GM15510 (cell line): Measurements from ENCODE around the gene GPR158.

ENCODE experiments used
- POLR2A ChIP-seq: IDR thresholded peaks from 3 replicates; pipeline ENCODE4 v1.6.1; 2011; ENCODE audit warnings: borderline replicate concordance; ENCODE audit not compliant: insufficient read length; ENCODE audit errors: extremely low read depth

The GPR158 gene

GRCh38 chr10:25614652-25615051 lies 439.9 kb downstream of the GPR158 start:
- TF ChIP-seq POLR2A: no peak

DNA sequence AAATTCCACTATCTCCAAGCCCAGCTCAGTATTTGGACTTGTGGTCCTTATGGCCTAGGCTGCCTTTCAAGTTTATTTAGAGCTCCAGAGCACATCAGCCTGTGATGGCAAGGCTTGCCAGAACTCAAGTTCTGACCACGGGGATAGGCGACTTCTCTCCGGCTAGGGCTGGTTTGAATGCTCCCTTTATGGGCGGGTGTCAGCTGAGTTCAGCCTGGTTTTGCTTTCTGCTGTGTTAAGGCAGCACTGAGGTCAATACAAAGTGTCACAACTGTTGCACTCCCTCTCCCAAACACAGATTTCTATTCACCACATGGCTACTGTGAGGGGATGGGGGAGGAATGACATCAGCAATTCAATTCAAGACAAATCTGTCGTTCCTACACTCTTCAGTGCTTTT lies 441.1 kb downstream of the GPR158 start:
- TF ChIP-seq POLR2A: no peak

DNA sequence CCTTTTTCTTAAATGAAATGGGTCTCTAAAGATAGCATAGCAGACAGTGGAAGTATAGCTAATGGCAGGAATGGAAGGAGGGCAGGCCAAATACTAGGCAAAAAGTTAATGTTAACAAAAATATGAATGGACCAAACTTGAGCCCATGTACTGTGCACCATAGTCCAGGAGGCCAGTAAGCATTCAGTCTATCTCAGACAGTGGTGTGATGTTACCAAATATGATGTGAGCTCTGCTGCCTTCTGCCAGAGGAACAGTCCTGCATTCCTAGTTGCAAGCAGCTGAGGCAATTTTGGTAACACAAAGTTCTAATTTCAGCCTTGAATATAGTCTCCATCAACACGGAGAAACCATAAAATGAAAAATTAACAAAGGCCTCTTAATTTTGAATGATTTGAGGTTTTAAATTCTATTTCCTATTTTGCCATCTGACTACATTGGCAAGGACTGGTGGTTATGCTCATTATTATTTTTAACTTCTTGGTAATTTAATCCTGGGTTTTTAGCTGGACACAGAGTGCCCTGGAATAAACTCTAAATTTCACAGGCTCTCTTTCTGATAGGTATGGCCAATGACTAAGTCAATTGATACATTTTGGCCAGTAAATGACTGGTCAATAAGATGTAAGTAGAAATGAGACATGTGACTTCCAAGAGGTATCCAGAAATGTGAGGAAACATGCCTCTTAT lies 442.2 kb downstream of the GPR158 start:
- no peak for TF ChIP-seq POLR2A

GRCh38 chr10:25627606-25628005 lies 452.8 kb downstream of the GPR158 start:
- TF ChIP-seq POLR2A: no peak

GRCh38 chr10:25629333-25629732 lies 454.5 kb downstream of the GPR158 start:
- TF ChIP-seq POLR2A: no peak

- TF ChIP-seq POLR2A: no peak
Observed at GRCh38 chr10:25631471-25631870, 456.7 kb downstream of the GPR158 start.

DNA sequence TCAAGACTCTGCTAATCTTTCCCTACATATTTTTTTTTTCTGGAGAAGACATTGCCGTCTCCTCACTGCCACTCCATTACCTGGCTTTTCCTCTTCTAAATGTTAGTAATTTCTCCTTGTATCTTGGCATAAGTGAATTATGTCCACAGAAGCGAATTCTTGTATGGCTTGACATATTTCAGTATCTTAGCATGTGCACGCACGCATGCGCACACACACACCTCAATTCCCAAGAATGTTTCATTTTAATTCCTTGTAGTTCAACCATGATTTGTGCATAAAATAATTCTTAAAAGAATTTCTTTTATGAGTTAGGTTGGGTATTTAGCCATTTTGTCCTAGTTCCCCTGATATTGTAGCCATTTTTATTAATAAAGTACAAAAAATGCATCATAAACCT lies 458.0 kb downstream of the GPR158 start:
- no peak for TF ChIP-seq POLR2A

GRCh38 chr10:25633542-25633941 lies 458.7 kb downstream of the GPR158 start:
- no peak for TF ChIP-seq POLR2A

DNA sequence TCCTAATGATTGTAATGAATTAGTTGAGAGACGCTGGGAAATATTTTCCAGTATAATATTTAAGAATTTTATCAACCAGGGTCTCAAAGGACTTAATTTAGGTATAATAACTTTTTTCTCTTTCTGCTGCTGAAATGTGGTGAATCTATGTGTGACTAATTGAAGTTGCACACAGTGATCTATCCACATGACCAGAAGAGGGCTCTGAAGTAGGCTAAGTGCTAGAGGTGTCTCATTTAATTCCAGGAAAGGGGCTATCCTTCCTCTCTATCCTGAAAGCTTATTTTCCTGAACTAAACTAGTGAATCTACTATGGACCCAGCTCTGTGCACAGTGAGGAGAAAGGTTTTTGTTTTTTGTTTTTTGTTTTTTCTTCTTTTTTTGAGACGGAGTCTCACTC lies 464.8 kb downstream of the GPR158 start:
- no peak for TF ChIP-seq POLR2A

DNA sequence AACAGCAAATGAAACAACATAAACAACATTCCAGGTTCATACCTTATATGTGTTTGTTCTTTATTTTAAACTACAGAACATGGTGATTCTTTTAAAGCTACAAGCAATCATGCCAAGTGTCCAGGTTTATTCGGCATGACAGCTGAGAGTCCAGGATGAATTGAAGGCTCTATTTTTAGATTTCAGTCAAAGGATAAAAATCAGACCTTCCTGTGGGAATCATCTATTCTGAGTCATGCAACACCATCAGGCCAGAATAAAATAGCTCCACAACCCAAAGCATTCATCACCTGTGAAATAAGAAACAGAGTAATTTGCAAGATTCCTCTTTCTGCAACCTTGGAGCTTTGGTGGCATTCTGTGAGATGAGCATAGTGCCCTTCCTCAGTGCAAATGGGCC lies 466.8 kb downstream of the GPR158 start:
- TF ChIP-seq POLR2A: no peak

GRCh38 chr10:25642721-25643120 lies 467.9 kb downstream of the GPR158 start:
- TF ChIP-seq POLR2A: no peak

GRCh38 chr10:25646371-25646770 lies 471.6 kb downstream of the GPR158 start:
- no peak for TF ChIP-seq POLR2A

DNA sequence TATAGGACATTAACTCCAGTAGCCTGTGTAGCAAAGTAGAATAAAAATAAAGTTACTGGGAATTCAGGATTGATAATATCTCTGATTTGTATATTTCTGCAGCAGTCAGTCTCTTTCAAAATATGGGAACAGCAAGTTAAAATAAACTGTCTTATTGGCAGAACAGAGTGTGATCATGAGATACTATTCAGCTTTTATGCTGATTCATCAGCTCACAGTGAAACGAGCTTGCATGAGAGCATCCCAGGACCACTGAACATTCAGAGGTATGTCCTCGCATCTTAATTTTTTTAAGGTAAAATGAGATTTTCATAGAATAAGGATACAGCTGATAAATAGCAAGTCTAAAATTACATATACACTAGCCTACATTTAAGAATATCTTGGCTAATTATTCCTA lies 476.7 kb downstream of the GPR158 start:
- no peak for TF ChIP-seq POLR2A
